WTC11 (cell line): ENCODE data around the gene LARP7. TPM values are rescaled to one million over a fixed set of nuclear protein-coding genes. Genes with fewer than 3 reads are reported as not detected.

Source experiments
- AFF4 ChIP-seq: sonication (generic); formaldehyde crosslinking; IDR thresholded peaks from 2 replicates; pipeline ENCODE4 v1.8.1; 2023; ENCODE audit warnings: mild to moderate bottlenecking, missing genetic modification reagents, borderline replicate concordance
- AR ChIP-seq: fragments of 250-450 bp; sonication (Bioruptor Pico); IDR thresholded peaks from 2 replicates; pipeline ENCODE4 v1.9.0; 2021; ENCODE audit warnings: mild to moderate bottlenecking
- ELF4 ChIP-seq: sonication (generic); formaldehyde crosslinking; IDR thresholded peaks from 2 replicates; pipeline ENCODE4 v1.8.1; 2022; ENCODE audit warnings: low read depth, mild to moderate bottlenecking, moderate library complexity, missing genetic modification reagents
- ERG ChIP-seq: fragments of 250-450 bp; sonication (Bioruptor Pico); IDR thresholded peaks from 2 replicates; pipeline ENCODE4 v1.8.0; 2021; ENCODE audit warnings: mild to moderate bottlenecking
- GRHL2 ChIP-seq: fragments of 250-450 bp; sonication (Bioruptor Pico); IDR thresholded peaks from 2 replicates; pipeline ENCODE4 v1.8.0; 2022; ENCODE audit warnings: mild to moderate bottlenecking, moderate library complexity; ENCODE audit not compliant: insufficient replicate concordance, severe bottlenecking
- JUN ChIP-seq: sonication (generic); formaldehyde crosslinking; IDR thresholded peaks from 2 replicates; pipeline ENCODE4 v1.8.0; 2023; ENCODE audit warnings: mild to moderate bottlenecking, missing genetic modification reagents
- NFATC4 ChIP-seq: fragments of 250-450 bp; sonication (Bioruptor Pico); IDR thresholded peaks from 2 replicates; pipeline ENCODE4 v1.9.0; 2021; ENCODE audit warnings: mild to moderate bottlenecking
- PRRX2 ChIP-seq: fragments of 250-450 bp; sonication (Bioruptor Pico); IDR thresholded peaks from 2 replicates; pipeline ENCODE4 v1.8.0; 2021; ENCODE audit warnings: mild to moderate bottlenecking
- TEAD1 ChIP-seq: sonication (generic); formaldehyde crosslinking; IDR thresholded peaks from 2 replicates; pipeline ENCODE4 v1.8.0; 2022; ENCODE audit warnings: mild to moderate bottlenecking, missing genetic modification reagents
- TEAD4 ChIP-seq: sonication (generic); formaldehyde crosslinking; IDR thresholded peaks from 2 replicates; pipeline ENCODE4 v1.8.0; 2022; ENCODE audit warnings: mild to moderate bottlenecking, missing genetic modification reagents
- ZBTB21 ChIP-seq: sonication (generic); formaldehyde crosslinking; IDR thresholded peaks from 2 replicates; pipeline ENCODE4 v1.8.1; 2023; ENCODE audit warnings: mild to moderate bottlenecking, missing genetic modification reagents, borderline replicate concordance
- ZMAT4 ChIP-seq: fragments of 250-450 bp; sonication (Bioruptor Pico); IDR thresholded peaks from 2 replicates; pipeline ENCODE4 v1.9.0; 2021; ENCODE audit warnings: mild to moderate bottlenecking
- ZNF138 ChIP-seq: sonication (generic); formaldehyde crosslinking; conservative IDR thresholded peaks from 2 replicates; pipeline ENCODE4 v1.8.1; 2022; ENCODE audit warnings: mild to moderate bottlenecking, moderate library complexity, missing genetic modification reagents
- ZNF232 ChIP-seq: sonication (generic); formaldehyde crosslinking; IDR thresholded peaks from 2 replicates; pipeline ENCODE4 v1.8.0; 2022; ENCODE audit warnings: mild to moderate bottlenecking, missing genetic modification reagents
- total RNA-seq: library from RNA; stranded (reverse); gene quantifications from 3 replicates; pipeline ENCODE4 v1.2.3, GENCODE V29; 2021
- TF ChIP-seq, protein P1 (sequence below): sonication (generic); formaldehyde crosslinking; IDR thresholded peaks from 2 replicates; pipeline ENCODE4 v1.8.0; 2023; ENCODE audit warnings: missing genetic modification reagents, mild to moderate bottlenecking, borderline replicate concordance
- TF ChIP-seq, protein P2 (sequence below): sonication (generic); formaldehyde crosslinking; IDR thresholded peaks from 2 replicates; pipeline ENCODE4 v1.8.1; 2023; ENCODE audit warnings: mild to moderate bottlenecking, moderate library complexity, missing genetic modification reagents
- TF ChIP-seq, protein P3 (sequence below): sonication (generic); formaldehyde crosslinking; IDR thresholded peaks from 2 replicates; pipeline ENCODE4 v1.8.1; 2023; ENCODE audit warnings: mild to moderate bottlenecking, missing genetic modification reagents

The LARP7 gene
- total RNA-seq, 1 experiment from 2014 or later: 46.2 TPM

- TF ChIP-seq AFF4 (CRISPR knock-in tag) (peak; percentile 87; the same call in 1 of the 2 replicates), ERG (CRISPR knock-in tag) (peak; percentile 89), GRHL2 (CRISPR knock-in tag) (no peak), ZNF138 (no peak), ZNF232 (CRISPR knock-in tag) (0 out of 2 replicates have a peak, but pooled peaks have one; percentile 15), PRRX2 (CRISPR knock-in tag) (peak; percentile 93), ELF4 (CRISPR knock-in tag) (0 out of 2 replicates have a peak, but pooled peaks have one; percentile 41), TEAD4 (CRISPR knock-in tag) (no peak), TEAD1 (CRISPR knock-in tag) (peak; percentile 76; the same call in 1 of the 2 replicates), AR (peak; percentile 81; the same call in 1 of the 2 replicates), NFATC4 (peak; percentile 81; the same call in 1 of the 2 replicates), ZBTB21 (no peak), JUN (CRISPR knock-in tag) (0 out of 2 replicates have a peak, but pooled peaks have one; percentile 16), ZMAT4 (CRISPR knock-in tag) (0 out of 2 replicates have a peak, but pooled peaks have one; percentile 35)
- TF ChIP-seq, protein P1, sequence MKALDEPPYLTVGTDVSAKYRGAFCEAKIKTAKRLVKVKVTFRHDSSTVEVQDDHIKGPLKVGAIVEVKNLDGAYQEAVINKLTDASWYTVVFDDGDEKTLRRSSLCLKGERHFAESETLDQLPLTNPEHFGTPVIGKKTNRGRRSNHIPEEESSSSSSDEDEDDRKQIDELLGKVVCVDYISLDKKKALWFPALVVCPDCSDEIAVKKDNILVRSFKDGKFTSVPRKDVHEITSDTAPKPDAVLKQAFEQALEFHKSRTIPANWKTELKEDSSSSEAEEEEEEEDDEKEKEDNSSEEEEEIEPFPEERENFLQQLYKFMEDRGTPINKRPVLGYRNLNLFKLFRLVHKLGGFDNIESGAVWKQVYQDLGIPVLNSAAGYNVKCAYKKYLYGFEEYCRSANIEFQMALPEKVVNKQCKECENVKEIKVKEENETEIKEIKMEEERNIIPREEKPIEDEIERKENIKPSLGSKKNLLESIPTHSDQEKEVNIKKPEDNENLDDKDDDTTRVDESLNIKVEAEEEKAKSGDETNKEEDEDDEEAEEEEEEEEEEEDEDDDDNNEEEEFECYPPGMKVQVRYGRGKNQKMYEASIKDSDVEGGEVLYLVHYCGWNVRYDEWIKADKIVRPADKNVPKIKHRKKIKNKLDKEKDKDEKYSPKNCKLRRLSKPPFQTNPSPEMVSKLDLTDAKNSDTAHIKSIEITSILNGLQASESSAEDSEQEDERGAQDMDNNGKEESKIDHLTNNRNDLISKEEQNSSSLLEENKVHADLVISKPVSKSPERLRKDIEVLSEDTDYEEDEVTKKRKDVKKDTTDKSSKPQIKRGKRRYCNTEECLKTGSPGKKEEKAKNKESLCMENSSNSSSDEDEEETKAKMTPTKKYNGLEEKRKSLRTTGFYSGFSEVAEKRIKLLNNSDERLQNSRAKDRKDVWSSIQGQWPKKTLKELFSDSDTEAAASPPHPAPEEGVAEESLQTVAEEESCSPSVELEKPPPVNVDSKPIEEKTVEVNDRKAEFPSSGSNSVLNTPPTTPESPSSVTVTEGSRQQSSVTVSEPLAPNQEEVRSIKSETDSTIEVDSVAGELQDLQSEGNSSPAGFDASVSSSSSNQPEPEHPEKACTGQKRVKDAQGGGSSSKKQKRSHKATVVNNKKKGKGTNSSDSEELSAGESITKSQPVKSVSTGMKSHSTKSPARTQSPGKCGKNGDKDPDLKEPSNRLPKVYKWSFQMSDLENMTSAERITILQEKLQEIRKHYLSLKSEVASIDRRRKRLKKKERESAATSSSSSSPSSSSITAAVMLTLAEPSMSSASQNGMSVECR (CRISPR knock-in tag): peak; percentile 47; the same call in 1 of the 2 replicates
- TF ChIP-seq, protein P2, sequence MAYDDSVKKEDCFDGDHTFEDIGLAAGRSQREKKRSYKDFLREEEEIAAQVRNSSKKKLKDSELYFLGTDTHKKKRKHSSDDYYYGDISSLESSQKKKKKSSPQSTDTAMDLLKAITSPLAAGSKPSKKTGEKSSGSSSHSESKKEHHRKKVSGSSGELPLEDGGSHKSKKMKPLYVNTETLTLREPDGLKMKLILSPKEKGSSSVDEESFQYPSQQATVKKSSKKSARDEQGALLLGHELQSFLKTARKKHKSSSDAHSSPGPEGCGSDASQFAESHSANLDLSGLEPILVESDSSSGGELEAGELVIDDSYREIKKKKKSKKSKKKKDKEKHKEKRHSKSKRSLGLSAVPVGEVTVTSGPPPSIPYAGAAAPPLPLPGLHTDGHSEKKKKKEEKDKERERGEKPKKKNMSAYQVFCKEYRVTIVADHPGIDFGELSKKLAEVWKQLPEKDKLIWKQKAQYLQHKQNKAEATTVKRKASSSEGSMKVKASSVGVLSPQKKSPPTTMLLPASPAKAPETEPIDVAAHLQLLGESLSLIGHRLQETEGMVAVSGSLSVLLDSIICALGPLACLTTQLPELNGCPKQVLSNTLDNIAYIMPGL: no peak
- TF ChIP-seq, protein P3, sequence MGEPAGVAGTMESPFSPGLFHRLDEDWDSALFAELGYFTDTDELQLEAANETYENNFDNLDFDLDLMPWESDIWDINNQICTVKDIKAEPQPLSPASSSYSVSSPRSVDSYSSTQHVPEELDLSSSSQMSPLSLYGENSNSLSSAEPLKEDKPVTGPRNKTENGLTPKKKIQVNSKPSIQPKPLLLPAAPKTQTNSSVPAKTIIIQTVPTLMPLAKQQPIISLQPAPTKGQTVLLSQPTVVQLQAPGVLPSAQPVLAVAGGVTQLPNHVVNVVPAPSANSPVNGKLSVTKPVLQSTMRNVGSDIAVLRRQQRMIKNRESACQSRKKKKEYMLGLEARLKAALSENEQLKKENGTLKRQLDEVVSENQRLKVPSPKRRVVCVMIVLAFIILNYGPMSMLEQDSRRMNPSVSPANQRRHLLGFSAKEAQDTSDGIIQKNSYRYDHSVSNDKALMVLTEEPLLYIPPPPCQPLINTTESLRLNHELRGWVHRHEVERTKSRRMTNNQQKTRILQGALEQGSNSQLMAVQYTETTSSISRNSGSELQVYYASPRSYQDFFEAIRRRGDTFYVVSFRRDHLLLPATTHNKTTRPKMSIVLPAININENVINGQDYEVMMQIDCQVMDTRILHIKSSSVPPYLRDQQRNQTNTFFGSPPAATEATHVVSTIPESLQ (CRISPR knock-in tag): no peak
These were observed 9.9 kb downstream of the LARP7 start (continued) for GRCh38 chr4:112646632-112647537.
